HepG2 (cell line): ENCODE results near the gene SLC4A5. TPM values are rescaled to one million over a fixed set of nuclear protein-coding genes. Genes with fewer than 3 reads are reported as not detected.
"Not testable (repeated sequence)": the region's sequence is repeated elsewhere in the genome, so short reads cannot be mapped to it uniquely, and the experiment has no call there.

Experiments used
- ATAC-seq: fragments of 200-7000 bp; cut with Tn5 transposase; 3 replicates; pipeline ENCODE4 v1.9.1; 2020; ENCODE audit warnings: mild to moderate bottlenecking, moderate library complexity
- BruUV-seq: library from RNA; stranded (reverse); fragments of 400-500 nt; replicated peaks from 2 replicates; lab custom pipeline; 2021; lab: Mats Ljungman, UMichigan
- CTCF ChIA-PET: fragments of 300-600 bp; formaldehyde crosslinking; extraction: SDS; loops from one replicate; lab custom pipeline; 2021; ENCODE audit warnings: low total read pairs, inconsistent platforms, low intra/inter-chr PET ratio; lab: Yijun Ruan, JAX
- POLR2A ChIA-PET: fragments of 350-600 bp; sonication (Branson Sonifier 250); formaldehyde crosslinking; loops from one replicate; lab custom pipeline; 2020; ENCODE audit warnings: antibody characterized with exemption, inconsistent platforms; lab: Yijun Ruan, JAX
- DNase-seq: peaks from one replicate; pipeline ENCODE4 v3.0.0-alpha.2; 2015; ENCODE audit warnings: low spot score
- FAIRE-seq: peaks from 3 replicates; lab custom pipeline; 2011; peaks lifted over from hg19 to GRCh38; lab: Jason Lieb, UNC
- H2AFZ ChIP-seq: one replicate; pipeline ENCODE4 v1.6.1; 2011; ENCODE audit warnings: low read length, inconsistent platforms
- H3K27ac ChIP-seq: fragments of 300-600 bp; 3 replicates; pipeline ENCODE4 v1.8.0; 2011; ENCODE audit warnings: mixed run types, mild to moderate bottlenecking, mixed read lengths, low read length, inconsistent platforms; ENCODE audit not compliant: insufficient read depth; ENCODE audit errors: extremely low read length
- H3K27me3 ChIP-seq, 2 experiments: fragments of 200-600 bp in 1 of 2; 2 replicates in 1 of 2; 3 replicates in 1 of 2; pipeline versions ENCODE4 v1.6.0 to v1.8.0; 2011; ENCODE audit warnings: low read length in 2 of 2, mild to moderate bottlenecking in 2 of 2, moderate library complexity in 2 of 2, inconsistent platforms in 1 of 2; ENCODE audit not compliant: insufficient read depth in 2 of 2, control insufficient read depth in 1 of 2
- H3K36me3 ChIP-seq, 2 experiments: fragments of 200-600 bp in 1 of 2; replicated peaks in 1 of 2; 2 replicates in 1 of 2; 3 replicates in 1 of 2; pipeline versions ENCODE4 v1.5.1 to v1.8.0; 2011; ENCODE audit warnings: low read length in 2 of 2, inconsistent platforms in 1 of 2; ENCODE audit not compliant: insufficient read depth in 2 of 2, control insufficient read depth in 1 of 2
- H3K4me1 ChIP-seq: 2 replicates; pipeline ENCODE4 v1.5.1; 2012; ENCODE audit warnings: low read length, inconsistent platforms; ENCODE audit not compliant: insufficient read depth
- H3K4me2 ChIP-seq: 2 replicates; pipeline ENCODE4 v1.6.0; 2011; ENCODE audit warnings: low read depth, low read length, inconsistent platforms
- H3K4me3 ChIP-seq, 3 experiments: fragments of 200-600 bp in 1 of 3; sonication (generic), shearing (Covaris generic) in 1 of 3; replicated peaks in 1 of 3; 2 replicates each; pipeline ENCODE4 v1.5.1; 2011 to 2016; ENCODE audit warnings: low read length in 3 of 3, inconsistent platforms in 2 of 3, low read depth in 2 of 3, mild to moderate bottlenecking in 2 of 3, control low read depth in 1 of 3, mixed read lengths in 1 of 3; ENCODE audit not compliant: insufficient read depth in 1 of 3
- H3K79me2 ChIP-seq: one replicate; pipeline ENCODE4 v1.6.1; 2011; ENCODE audit warnings: low read length, inconsistent platforms; ENCODE audit not compliant: insufficient read depth
- H3K9ac ChIP-seq: 2 replicates; pipeline ENCODE4 v1.6.0; 2011; ENCODE audit warnings: mild to moderate bottlenecking, low read depth, low read length, inconsistent platforms; ENCODE audit not compliant: insufficient read depth
- H3K9me3 ChIP-seq: 2 replicates; pipeline ENCODE4 v1.5.1; 2012; ENCODE audit warnings: mild to moderate bottlenecking, low read length
- H4K20me1 ChIP-seq: 2 replicates; pipeline ENCODE4 v1.6.0; 2011; ENCODE audit warnings: inconsistent platforms, mild to moderate bottlenecking, low read length, moderate library complexity; ENCODE audit not compliant: insufficient read depth
- EP300 ChIP-seq, 3 experiments: sonication (generic) in 1 of 3; formaldehyde crosslinking in 1 of 3; IDR thresholded peaks; 2 replicates each; pipeline versions ENCODE4 v1.5.1 to v1.6.1; 2011 to 2020; ENCODE audit warnings: low read depth in 2 of 3, low read length in 2 of 3, borderline replicate concordance in 1 of 3, improper control_type of control experiment in 1 of 3, mild to moderate bottlenecking in 1 of 3, missing genetic modification reagents in 1 of 3, moderate library complexity in 1 of 3
- FOSL2 ChIP-seq: sonication (generic); formaldehyde crosslinking; IDR thresholded peaks from 2 replicates; pipeline ENCODE4 v1.4.0; 2020; ENCODE audit warnings: missing genetic modification reagents
- POLR2AphosphoS2 ChIP-seq: IDR thresholded peaks from 2 replicates; pipeline ENCODE4 v1.6.1; 2011; ENCODE audit warnings: low read depth, low read length, improper control_type of control experiment
- RELA ChIP-seq: sonication (generic); formaldehyde crosslinking; IDR thresholded peaks from 2 replicates; pipeline ENCODE4 v1.4.0; 2020; ENCODE audit warnings: missing genetic modification reagents
- ZC3H4 ChIP-seq: sonication (generic); formaldehyde crosslinking; IDR thresholded peaks from 2 replicates; pipeline ENCODE4 v1.4.0; 2020; ENCODE audit warnings: missing genetic modification reagents, borderline replicate concordance
- ZFP41 ChIP-seq: sonication (generic); formaldehyde crosslinking; IDR thresholded peaks from 2 replicates; pipeline ENCODE4 v1.4.0; 2020; ENCODE audit warnings: mild to moderate bottlenecking, missing genetic modification reagents, borderline replicate concordance
- ZNF224 ChIP-seq: sonication (generic); formaldehyde crosslinking; IDR thresholded peaks from 2 replicates; pipeline ENCODE4 v1.5.0; 2020; ENCODE audit warnings: mild to moderate bottlenecking, missing genetic modification reagents
- ZNF598 ChIP-seq: sonication (generic); formaldehyde crosslinking; IDR thresholded peaks from 2 replicates; pipeline ENCODE4 v1.5.1; 2020; ENCODE audit warnings: mild to moderate bottlenecking, missing genetic modification reagents, borderline replicate concordance
- ZNF615 ChIP-seq: sonication (generic); formaldehyde crosslinking; IDR thresholded peaks from 2 replicates; pipeline ENCODE4 v1.5.0; 2020; ENCODE audit warnings: mild to moderate bottlenecking, missing genetic modification reagents, borderline replicate concordance
- WGBS: methylation state at CpG from one replicate; pipeline ENCODE4 v1.1.6; 2017; ENCODE audit warnings: low lambda C conversion rate; 5-methylcytosine and 5-hydroxymethylcytosine counted together
- in situ Hi-C: cut with HindIII; loops from 2 replicates; pipeline ENCODE4 v1.10.0; 2017; ENCODE audit warnings: low pct_unique_long_range_greater_than_20kb; ENCODE audit not compliant: extremely low pct_ligation_motif_present
- intact Hi-C: fragments of 100-400 bp; cut with micrococcal nuclease; formaldehyde crosslinking; loops from one replicate; pipeline ENCODE4 v1.10.0; 2022; ENCODE audit not compliant: unreplicated experiment
- polyA plus RNA-seq, 8 experiments: library from polyadenylated mRNA; depleted of rRNA in 3 of 8; stranded (reverse) in 7 of 8; unstranded in 1 of 8; fragments of >200 nt; fragmentation: Illumina TruSeq in 4 of 8; extraction: Trizol in 4 of 8; gene quantifications; 2 replicates each; pipeline versions ENCODE4 v1.2.1 to v1.2.3, GENCODE V29; 2011 to 2016; ENCODE audit warnings: low read depth in 4 of 8, missing spikeins in 1 of 8, mixed read lengths in 1 of 8; ENCODE audit not compliant: insufficient read depth in 1 of 8
- total RNA-seq, 5 experiments: library from RNA; depleted of rRNA; stranded (reverse); fragments of >200 nt; fragmentation: Illumina TruSeq; extraction: Trizol; gene quantifications; 2 replicates each; pipeline ENCODE4 v1.2.3, GENCODE V29; 2016; ENCODE audit warnings: low read depth in 1 of 5
- TF ChIP-seq, protein P1 (sequence below): sonication (generic); formaldehyde crosslinking; IDR thresholded peaks from 2 replicates; pipeline ENCODE4 v1.8.0; 2022; ENCODE audit warnings: mild to moderate bottlenecking, missing genetic modification reagents, moderate library complexity

The SLC4A5 gene
- total and polyA plus RNA-seq, 2 of the 13 experiments (the other 11 are each of a cell fraction or from before 2014, with no cell fraction given), result 0.50 TPM; not detected in 1

- H4K20me1 ChIP-seq, result no peaks in the 10 kb centered on the region
- no peak for ATAC-seq
- POLR2A ChIA-PET, result no interaction called here
- DNase-seq, result no peak
- 14% methylated on average over 1 of the region's 1 CpG for WGBS
- no peaks in the 10 kb centered on the region; a peak in 1 of 5 replicates for H3K27me3 ChIP-seq
- H2AFZ ChIP-seq, result no peak overlapping the region
- intact Hi-C loops (no loop called here), in situ Hi-C loops (no loop called here)
- no peak overlapping the region for H3K4me3 ChIP-seq
- H3K9me3 ChIP-seq, result no peaks in the 10 kb centered on the region
- no peak overlapping the region for H3K27ac ChIP-seq
- no peak overlapping the region for H3K9ac ChIP-seq
- H3K36me3 ChIP-seq, result no peaks in the 10 kb centered on the region
- CTCF ChIA-PET, result no interaction called here
- peak; percentile 48 for FAIRE-seq
- TF ChIP-seq EP300 (IDR thresholded peaks at IDR 0.05; ENCODE audit: low read depth in 2 of 2, low read length in 2 of 2) (no peak), EP300 (CRISPR knock-in tag; IDR thresholded peaks at IDR 0.05; ENCODE audit: borderline replicate concordance) (no peak), ZNF598 (CRISPR knock-in tag) (no peak), RELA (CRISPR knock-in tag) (no peak), FOSL2 (CRISPR knock-in tag) (no peak), ZNF224 (CRISPR knock-in tag) (no peak)
- TF ChIP-seq, protein P1, sequence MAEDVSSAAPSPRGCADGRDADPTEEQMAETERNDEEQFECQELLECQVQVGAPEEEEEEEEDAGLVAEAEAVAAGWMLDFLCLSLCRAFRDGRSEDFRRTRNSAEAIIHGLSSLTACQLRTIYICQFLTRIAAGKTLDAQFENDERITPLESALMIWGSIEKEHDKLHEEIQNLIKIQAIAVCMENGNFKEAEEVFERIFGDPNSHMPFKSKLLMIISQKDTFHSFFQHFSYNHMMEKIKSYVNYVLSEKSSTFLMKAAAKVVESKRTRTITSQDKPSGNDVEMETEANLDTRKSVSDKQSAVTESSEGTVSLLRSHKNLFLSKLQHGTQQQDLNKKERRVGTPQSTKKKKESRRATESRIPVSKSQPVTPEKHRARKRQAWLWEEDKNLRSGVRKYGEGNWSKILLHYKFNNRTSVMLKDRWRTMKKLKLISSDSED, result no peak
- no peaks in the 10 kb centered on the region for H3K4me1 ChIP-seq
- no peak overlapping the region for H3K4me2 ChIP-seq
- no TSS peak for BruUV-seq
- H3K79me2 ChIP-seq, result no peaks in the 10 kb centered on the region
Observed at GRCh38 chr2:74347303-74347702, 4.1 kb upstream of the SLC4A5 start.

GRCh38 chr2:74345272-74345943, 2.2 kb upstream of the SLC4A5 start:
- POLR2A ChIA-PET, result no interaction called here
- BruUV-seq, result no TSS peak
- no peak overlapping the region for H2AFZ ChIP-seq

DNA sequence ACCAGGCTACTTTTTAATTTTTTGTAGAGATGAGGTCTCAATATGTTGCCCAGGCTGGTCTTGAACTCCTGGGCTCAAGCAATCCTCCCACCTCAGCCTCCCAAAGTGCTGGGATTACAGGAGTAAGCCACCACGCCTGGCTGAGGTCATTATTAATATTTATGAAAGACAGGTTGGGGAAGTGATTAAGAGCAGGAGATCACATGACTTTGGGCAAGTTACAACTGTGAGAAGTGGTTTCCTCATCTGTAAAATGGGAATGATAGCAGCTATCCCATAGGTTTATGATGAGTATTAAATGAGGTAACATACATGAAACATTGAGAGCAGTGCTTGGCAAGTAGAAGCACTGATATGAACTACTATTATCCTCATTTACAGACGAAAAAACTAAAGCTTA, 7.0 kb downstream of the SLC4A5 start:
- intact Hi-C loops, H4K20me1 ChIP-seq, FAIRE-seq, H3K79me2 ChIP-seq, H2AFZ ChIP-seq, H3K4me1 ChIP-seq, H3K4me3 ChIP-seq, ATAC-seq, H3K27me3 ChIP-seq, H3K36me3 ChIP-seq, CTCF ChIA-PET, H3K9me3 ChIP-seq, BruUV-seq, H3K4me2 ChIP-seq, H3K9ac ChIP-seq, DNase-seq, H3K27ac ChIP-seq, POLR2A ChIA-PET: not testable (repeated sequence)
- in situ Hi-C loops, result loop anchor here (5.0 kb wide), 1 partner anchor 74 kb away; no protein-coding TSS in a partner anchor
- 5% methylated on average over 2 of the region's 2 CpGs for WGBS

More at GRCh38 chr2:74345272-74345943, 2.2 kb upstream of the SLC4A5 start:
- Histone ChIP-seq H4K20me1 (no peaks in the 10 kb centered on the region), H3K4me1 (no peaks in the 10 kb centered on the region), H3K9ac (no peak overlapping the region), H3K4me2 (no peak overlapping the region), H3K79me2 (no peaks in the 10 kb centered on the region), H3K9me3 (no peaks in the 10 kb centered on the region), H3K27me3 (no peaks in the 10 kb centered on the region; a peak in 1 of 5 replicates), H3K4me3 (no peak overlapping the region), H3K36me3 (no peaks in the 10 kb centered on the region), H3K27ac (no peak overlapping the region)
- WGBS, result 55% methylated on average over 8 of the region's 8 CpGs
- ATAC-seq (no peak), FAIRE-seq (no peak), DNase-seq (no peak)
- CTCF ChIA-PET, result no interaction called here
- no peak for TF ChIP-seq ZNF615
- TF ChIP-seq ZC3H4 (CRISPR knock-in tag), result no peak
- no peak for TF ChIP-seq POLR2AphosphoS2
- 0 out of 2 replicates have a peak, but pooled peaks have one; percentile 36 for TF ChIP-seq ZFP41 (CRISPR knock-in tag)
- in situ Hi-C loops, result no loop called here
- intact Hi-C loops, result no loop called here
